ENCODE measurements around the gene BANF1. TPM values are rescaled to one million over a fixed set of nuclear protein-coding genes. Genes with fewer than 3 reads are reported as not detected.

Gene BANF1
- total and polyA plus RNA-seq, 2 of the 13 experiments (the other 11 are each of a cell fraction or from before 2014, with no cell fraction given), result 40.5 to 86.5 TPM

DNA sequence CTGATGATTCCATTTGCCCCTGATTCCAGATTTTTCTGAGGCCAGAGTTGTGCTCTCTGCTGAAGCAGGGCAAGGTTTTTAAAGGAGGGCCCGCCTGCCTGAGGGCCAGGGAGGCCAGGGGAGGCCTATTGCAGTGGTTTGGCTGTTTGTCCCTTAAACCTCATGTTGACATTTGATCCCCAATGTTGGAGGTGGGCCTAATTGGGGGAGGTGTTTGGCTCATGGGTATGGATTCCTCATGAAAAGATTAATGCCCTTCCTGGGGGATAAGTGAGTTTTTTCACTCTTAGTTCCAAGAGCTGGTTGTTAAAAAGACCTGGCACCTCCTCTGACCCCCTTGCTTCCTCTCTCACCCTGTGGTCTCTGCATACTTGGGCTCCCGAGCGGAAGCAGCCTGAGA, 37.5 kb downstream of the BANF1 start (continued):
- TF ChIP-seq, protein P1, sequence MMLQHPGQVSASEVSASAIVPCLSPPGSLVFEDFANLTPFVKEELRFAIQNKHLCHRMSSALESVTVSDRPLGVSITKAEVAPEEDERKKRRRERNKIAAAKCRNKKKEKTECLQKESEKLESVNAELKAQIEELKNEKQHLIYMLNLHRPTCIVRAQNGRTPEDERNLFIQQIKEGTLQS (CRISPR knock-in tag; IDR thresholded peaks at IDR 0.05), result no peak
- no peak for TF ChIP-seq ZNF383 (CRISPR knock-in tag; IDR thresholded peaks at IDR 0.05; ENCODE audit: borderline replicate concordance)
- no peak for TF ChIP-seq ZNF605 (CRISPR knock-in tag; IDR thresholded peaks at IDR 0.05)
- TF ChIP-seq, protein P2, sequence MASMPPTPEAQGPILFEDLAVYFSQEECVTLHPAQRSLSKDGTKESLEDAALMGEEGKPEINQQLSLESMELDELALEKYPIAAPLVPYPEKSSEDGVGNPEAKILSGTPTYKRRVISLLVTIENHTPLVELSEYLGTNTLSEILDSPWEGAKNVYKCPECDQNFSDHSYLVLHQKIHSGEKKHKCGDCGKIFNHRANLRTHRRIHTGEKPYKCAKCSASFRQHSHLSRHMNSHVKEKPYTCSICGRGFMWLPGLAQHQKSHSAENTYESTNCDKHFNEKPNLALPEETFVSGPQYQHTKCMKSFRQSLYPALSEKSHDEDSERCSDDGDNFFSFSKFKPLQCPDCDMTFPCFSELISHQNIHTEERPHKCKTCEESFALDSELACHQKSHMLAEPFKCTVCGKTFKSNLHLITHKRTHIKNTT (CRISPR knock-in tag; IDR thresholded peaks at IDR 0.05), result no peak
- no peak for TF ChIP-seq ZBTB7B (CRISPR knock-in tag; IDR thresholded peaks at IDR 0.05)
- TF ChIP-seq RFX1 (IDR thresholded peaks at IDR 0.05), result no peak
- TF ChIP-seq ZSCAN30 (CRISPR knock-in tag; IDR thresholded peaks at IDR 0.05), result no peak
- TF ChIP-seq, protein P3, sequence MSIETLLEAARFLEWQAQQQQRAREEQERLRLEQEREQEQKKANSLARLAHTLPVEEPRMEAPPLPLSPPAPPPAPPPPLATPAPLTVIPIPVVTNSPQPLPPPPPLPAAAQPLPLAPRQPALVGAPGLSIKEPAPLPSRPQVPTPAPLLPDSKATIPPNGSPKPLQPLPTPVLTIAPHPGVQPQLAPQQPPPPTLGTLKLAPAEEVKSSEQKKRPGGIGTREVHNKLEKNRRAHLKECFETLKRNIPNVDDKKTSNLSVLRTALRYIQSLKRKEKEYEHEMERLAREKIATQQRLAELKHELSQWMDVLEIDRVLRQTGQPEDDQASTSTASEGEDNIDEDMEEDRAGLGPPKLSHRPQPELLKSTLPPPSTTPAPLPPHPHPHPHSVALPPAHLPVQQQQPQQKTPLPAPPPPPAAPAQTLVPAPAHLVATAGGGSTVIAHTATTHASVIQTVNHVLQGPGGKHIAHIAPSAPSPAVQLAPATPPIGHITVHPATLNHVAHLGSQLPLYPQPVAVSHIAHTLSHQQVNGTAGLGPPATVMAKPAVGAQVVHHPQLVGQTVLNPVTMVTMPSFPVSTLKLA (IDR thresholded peaks at IDR 0.05), result no peak
- no peak for TF ChIP-seq SMARCE1 (IDR thresholded peaks at IDR 0.05; ENCODE audit: borderline replicate concordance)
- no peak for TF ChIP-seq ZFY (CRISPR knock-in tag; IDR thresholded peaks at IDR 0.05)

DNA sequence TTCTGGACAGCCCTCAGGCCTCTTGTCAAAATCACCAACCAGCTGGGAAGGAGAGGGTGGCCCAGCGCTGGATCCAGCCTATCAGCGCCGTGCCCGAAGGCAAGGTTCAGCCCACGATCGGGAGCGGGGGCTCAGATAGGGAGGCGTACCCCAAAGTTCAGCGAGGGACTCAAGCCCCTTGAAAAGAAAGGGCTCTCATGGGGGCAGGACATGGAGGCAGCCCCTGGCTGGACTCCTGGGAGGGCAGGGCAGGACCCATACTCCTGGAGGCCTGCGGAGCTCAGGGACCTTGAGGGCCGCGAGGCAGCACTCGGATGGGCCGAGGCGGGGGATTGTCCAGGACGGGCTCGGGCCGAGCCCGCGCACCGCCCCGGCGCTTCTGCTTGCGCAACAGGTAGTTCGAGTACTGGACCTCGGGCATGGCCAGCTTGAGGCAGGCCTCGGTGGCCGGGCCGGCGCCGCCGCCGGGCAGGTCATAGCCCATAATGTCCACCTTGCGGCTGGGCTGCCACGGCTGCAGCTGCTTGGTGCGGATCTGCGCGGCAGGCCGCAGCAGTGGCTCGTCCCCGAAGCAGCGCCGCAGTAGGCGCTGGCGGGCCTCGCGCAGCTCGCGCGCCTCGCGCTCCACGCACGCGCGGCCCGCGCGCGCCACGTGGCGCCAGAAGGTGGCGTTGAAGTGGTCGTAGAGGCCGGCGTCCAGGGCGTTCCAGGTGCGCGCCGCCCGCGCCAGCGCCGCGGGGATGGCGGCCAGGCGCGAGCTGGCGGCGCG, 40.1 kb downstream of the BANF1 start:
- 92% methylated on average over 46 of the region's 81 CpGs for WGBS (ENCODE audit: low lambda C conversion rate)
- H4K20me1 ChIP-seq (ENCODE audit: insufficient read depth, low read length), result no peaks in the 10 kb centered on the region
- no peak for FAIRE-seq
- no peaks in the 10 kb centered on the region for H3K36me3 ChIP-seq (replicated peaks in 1 of 2; ENCODE audit: control insufficient read depth in 1 of 2, insufficient read depth in 2 of 2, low read length in 2 of 2)
- intact Hi-C loops (cut with micrococcal nuclease; ENCODE audit: unreplicated experiment) (no loop called here), in situ Hi-C loops (cut with HindIII; ENCODE audit: extremely low pct_ligation_motif_present, low pct_unique_long_range_greater_than_20kb) (no loop called here)
- no peaks in the 10 kb centered on the region for H3K79me2 ChIP-seq (ENCODE audit: insufficient read depth, low read length)
- ChIA-PET POLR2A (no interaction called here), CTCF (ENCODE audit: low intra/inter-chr PET ratio, low total read pairs) (no interaction called here)
- no TSS peak for BruUV-seq (replicated peaks)
- no peaks in the 10 kb centered on the region for H3K9me3 ChIP-seq (ENCODE audit: low read length)
- H3K27ac ChIP-seq (ENCODE audit: extremely low read length, insufficient read depth, low read length), result no peak overlapping the region
- no peak overlapping the region for H3K4me3 ChIP-seq (replicated peaks in 1 of 3; ENCODE audit: insufficient read depth in 1 of 3, low read depth in 2 of 3, low read length in 3 of 3)
- no peak overlapping the region for H3K9ac ChIP-seq (ENCODE audit: insufficient read depth, low read depth, low read length)
- no peak for DNase-seq (ENCODE audit: low spot score)
- peaks cover 6 to 28% of the 10 kb centered on the region in 2 experiments; a peak in 4 of 5 replicates for H3K27me3 ChIP-seq (ENCODE audit: control insufficient read depth in 1 of 2, insufficient read depth in 2 of 2, low read length in 2 of 2)
- H3K4me2 ChIP-seq (ENCODE audit: low read depth, low read length), result no peak overlapping the region
- H3K4me1 ChIP-seq (ENCODE audit: insufficient read depth, low read length), result peaks cover 30% of the 10 kb centered on the region
- TF ChIP-seq SUZ12 (IDR thresholded peaks at IDR 0.05; ENCODE audit: low read depth, low read length) (no peak), CEBPB (IDR thresholded peaks at IDR 0.05; ENCODE audit: borderline replicate concordance, low read depth, low read length) (peak; percentile 48; the same call in 1 of the 2 replicates)
- H2AFZ ChIP-seq (ENCODE audit: low read length), result no peak overlapping the region
- no peak for ATAC-seq

Measured in HepG2 (cell line).